Activated T-cell treated with anti-CD3 and anti-CD28 coated beads, Interleukin-2, amount 50 U/mL, for 4 hours (primary cell): ENCODE measurements around the gene DGLUCY. TPM values are rescaled to one million over a fixed set of nuclear protein-coding genes. Genes with fewer than 3 reads are reported as not detected.
A peak's percentile ranks its signal among the peaks of the same experiment; 100 is the strongest.
"Not testable (repeated sequence)": the region's sequence is repeated elsewhere in the genome, so short reads cannot be mapped to it uniquely, and the experiment has no call there.

Source experiments
- ATAC-seq, 2 donors: fragments of 200-7000 bp; cut with Tn5 transposase; one replicate each; pipeline ENCODE4 v1.10.0; 2021
- DNase-seq: peaks from one replicate; pipeline ENCODE4 v3.0.0-alpha.2; 2020
- H3K27me3 Mint-ChIP-seq: one replicate; pipeline ENCODE4 v1.8.0; 2021; ENCODE audit warnings: low read depth, mixed read lengths
- H3K36me3 Mint-ChIP-seq: one replicate; pipeline ENCODE4 v1.8.0; 2022; ENCODE audit warnings: mixed read lengths; ENCODE audit not compliant: insufficient read depth
- H3K4me1 Mint-ChIP-seq: one replicate; pipeline ENCODE4 v1.8.0; 2021; ENCODE audit warnings: low read depth, mixed read lengths
- H3K4me3 Mint-ChIP-seq: one replicate; pipeline ENCODE4 v1.8.0; 2021; ENCODE audit warnings: mild to moderate bottlenecking, moderate library complexity, mixed read lengths
- H3K9me3 Mint-ChIP-seq: one replicate; pipeline ENCODE4 v1.8.0; 2021; ENCODE audit warnings: mixed read lengths
- total RNA-seq, 3 donors: library from RNA; stranded (reverse); gene quantifications; one replicate each; pipeline ENCODE4 v1.2.1, GENCODE V29; 2021

DGLUCY gene
- total RNA-seq, 3 donors from 2014 or later = 25.1 to 29.0 (median 26.7) TPM

DNA sequence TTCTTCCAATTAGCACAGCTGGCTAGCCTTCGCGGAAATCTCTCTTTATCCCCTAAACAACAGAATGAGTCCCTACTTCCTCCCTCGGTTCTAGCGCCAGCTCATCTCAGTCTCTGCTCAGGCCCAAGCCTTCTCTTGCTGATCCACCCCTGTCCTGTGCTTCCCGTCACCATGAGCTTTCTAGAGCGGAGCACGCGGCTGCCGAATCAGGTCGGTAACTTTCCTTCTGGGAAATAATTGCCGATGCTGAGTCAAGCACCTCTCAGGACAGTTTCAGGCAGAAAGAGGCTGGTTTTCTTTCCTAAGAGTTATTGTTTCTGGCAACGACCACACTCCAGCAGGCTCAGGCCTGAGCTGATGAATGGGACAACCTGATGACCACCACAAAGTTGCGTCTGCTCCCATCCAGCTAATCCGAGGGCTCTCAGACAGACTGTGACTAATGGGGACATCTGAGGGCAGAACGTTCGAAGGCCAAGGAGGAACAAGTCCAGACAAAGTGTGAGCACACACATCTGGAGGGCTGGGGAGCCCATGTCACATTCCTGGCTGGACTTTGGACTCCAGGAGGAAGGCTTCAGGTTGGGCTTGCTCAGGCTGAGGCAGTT, 144.2 kb downstream of the DGLUCY start:
- Mint-ChIP-seq H3K4me3 (no peak overlapping the region), H3K36me3 (no peaks in the 10 kb centered on the region), H3K9me3 (no peaks in the 10 kb centered on the region), H3K27me3 (no peaks in the 10 kb centered on the region), H3K4me1 (peaks cover 55% of the 10 kb centered on the region)
- no peak for DNase-seq
- ATAC-seq = no peak

DNA sequence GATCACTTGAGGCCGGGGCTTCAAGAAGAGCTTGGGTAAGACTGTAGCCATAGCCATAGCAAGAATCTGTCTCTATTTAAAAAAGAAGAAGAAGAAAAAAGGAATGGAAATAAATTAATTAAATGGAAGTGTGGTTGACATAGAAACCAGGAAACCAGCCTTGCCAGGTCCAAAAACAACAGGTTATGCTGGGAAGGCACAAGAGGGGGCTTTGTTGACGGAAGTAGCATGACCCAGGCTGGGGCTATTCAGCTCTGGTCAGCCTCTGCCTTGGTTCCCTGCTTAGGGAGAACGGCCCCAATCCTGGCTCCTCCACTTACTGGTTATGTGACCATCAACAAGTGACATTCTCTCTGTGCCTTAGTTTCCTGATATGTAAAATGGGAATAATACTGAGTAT, 145.0 kb downstream of the DGLUCY start:
- DNase-seq (no peak), ATAC-seq (no peak)
- no peaks in the 10 kb centered on the region for H3K36me3 Mint-ChIP-seq
- H3K4me3 Mint-ChIP-seq = no peak overlapping the region
- no peaks in the 10 kb centered on the region for H3K9me3 Mint-ChIP-seq
- no peaks in the 10 kb centered on the region for H3K27me3 Mint-ChIP-seq
- H3K4me1 Mint-ChIP-seq = peaks cover 62% of the 10 kb centered on the region

DNA sequence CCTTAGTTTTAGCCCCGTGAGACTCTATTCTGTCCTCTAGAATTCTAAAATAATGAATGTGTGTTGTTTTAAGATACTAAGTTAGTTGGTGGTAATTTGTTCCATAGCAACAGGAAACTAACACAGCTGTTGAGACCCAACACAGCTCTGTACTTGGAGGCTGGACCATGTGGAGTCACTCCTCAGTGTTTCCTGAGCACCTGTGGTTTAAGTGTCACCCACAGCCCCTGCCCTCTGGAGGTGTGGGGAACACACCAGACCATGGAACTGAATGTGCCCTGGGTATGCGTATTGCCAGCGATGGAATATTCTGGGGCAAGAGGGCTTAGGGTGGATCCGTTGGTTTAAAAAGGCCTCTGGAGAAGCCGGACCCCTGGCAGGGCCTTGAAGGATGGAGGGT, 147.2 kb downstream of the DGLUCY start:
- Mint-ChIP-seq H3K9me3 (no peaks in the 10 kb centered on the region), H3K27me3 (no peaks in the 10 kb centered on the region), H3K36me3 (no peaks in the 10 kb centered on the region), H3K4me1 (peaks cover 61% of the 10 kb centered on the region), H3K4me3 (no peak overlapping the region)
- ATAC-seq = peak; percentile 51 to 66
- DNase-seq = no peak

DNA sequence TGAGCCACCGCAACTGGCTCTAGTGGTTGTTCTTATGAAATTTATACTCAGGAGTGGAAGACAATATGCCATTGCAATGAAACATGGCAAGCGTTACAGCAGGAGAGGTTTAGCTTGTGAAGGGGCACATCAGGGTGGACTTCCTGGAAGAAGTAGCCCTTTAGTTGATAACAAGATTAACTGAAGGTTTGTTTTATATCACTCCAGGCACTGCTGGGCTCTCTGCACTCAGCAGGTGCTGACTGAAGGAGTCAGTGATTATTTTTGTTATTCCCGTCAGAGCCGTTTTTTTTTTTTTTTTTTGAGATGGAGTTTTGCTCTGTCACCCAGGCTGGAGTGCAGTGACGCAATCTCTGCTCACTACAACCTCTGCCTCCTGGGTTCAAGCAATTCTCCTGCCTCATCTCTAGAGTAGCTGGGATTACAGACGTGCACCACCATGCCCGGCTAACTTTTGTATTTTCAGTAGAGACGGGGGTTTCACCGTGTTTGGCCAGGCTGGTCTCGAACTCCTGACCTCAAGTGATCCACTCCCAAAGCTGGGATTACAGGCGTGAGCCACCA, 148.2 kb downstream of the DGLUCY start:
- H3K4me1 Mint-ChIP-seq = peaks cover 58% of the 10 kb centered on the region
- ATAC-seq (no peak), DNase-seq (no peak)
- no peaks in the 10 kb centered on the region for H3K27me3 Mint-ChIP-seq
- no peaks in the 10 kb centered on the region for H3K9me3 Mint-ChIP-seq
- H3K36me3 Mint-ChIP-seq = no peaks in the 10 kb centered on the region
- H3K4me3 Mint-ChIP-seq = no peak overlapping the region

DNA sequence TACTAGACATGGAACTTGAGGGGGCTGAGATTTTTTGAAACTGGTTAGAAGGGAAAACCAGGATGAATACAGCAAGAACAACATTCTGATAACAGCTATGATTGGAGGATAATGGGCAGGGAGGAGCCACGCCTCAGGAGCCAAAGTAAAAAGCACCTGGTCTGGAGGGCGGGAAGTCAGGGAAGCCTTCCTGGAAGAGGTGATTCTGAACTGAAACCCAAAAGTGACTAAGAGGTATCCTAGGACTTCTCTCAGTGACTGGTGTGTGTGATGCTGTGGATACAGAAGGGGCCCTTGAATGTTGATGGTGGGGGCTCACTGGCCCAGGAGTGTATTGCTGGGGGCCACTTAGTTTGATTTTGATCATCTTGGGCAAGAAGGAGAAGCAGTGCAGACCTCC, 149.5 kb downstream of the DGLUCY start:
- Mint-ChIP-seq H3K4me3 (peak overlapping the region; percentile 69), H3K9me3 (no peaks in the 10 kb centered on the region), H3K27me3 (no peaks in the 10 kb centered on the region), H3K4me1 (peaks cover 53% of the 10 kb centered on the region), H3K36me3 (peaks cover 7% of the 10 kb centered on the region)
- DNase-seq (no peak), ATAC-seq (no peak)

DNA sequence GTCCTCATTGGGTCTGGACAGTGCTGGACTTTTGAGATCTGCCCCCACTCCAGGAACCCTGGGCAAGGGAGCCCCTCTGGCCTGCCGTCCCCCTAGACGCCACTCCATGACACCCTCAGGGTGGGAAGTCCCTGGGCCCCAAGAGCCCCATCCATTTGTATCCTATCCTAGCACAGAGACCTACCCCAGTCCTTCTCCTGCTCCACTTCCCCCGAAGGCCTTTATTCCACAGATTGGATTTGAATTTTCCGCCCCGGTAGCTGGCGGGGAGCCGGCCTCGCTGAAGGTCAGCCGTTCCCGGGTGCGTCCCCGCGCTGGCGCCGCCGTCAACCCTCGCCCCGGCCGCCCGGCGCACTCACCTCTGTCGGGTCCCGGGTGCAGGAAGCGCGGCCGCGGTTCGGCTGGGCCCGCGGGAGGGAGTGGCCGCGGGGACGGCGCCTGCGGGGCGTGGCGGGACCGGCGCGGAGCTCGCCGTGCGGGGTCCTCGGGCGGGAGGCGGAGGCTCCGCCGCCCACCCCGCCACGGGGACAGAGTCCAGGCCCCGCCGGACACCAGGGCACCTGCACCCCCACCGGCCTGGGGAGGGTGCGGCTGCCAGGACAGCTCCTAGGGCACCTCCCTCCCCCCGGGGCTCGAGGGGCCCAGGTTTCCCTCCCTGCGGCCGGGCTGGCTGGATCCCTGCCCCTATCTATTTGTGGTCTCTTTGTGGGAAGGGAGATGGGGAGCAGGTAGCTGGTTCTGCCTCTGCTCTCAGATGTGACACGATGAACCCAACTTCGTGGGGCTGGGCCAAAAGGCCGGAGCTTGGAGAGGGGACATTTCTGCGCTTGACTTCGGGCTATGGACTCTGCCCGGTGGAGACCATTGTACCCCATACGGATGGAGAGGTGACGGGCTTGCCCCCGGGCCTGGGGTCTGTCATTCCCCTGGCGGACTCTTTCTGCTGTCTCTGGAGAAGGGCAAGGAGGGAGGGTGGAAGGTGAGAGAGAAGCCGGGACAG, 150.6 kb downstream of the DGLUCY start:
- Mint-ChIP-seq H3K4me3 (peak overlapping the region; percentile 69), H3K27me3 (no peaks in the 10 kb centered on the region), H3K9me3 (no peaks in the 10 kb centered on the region), H3K4me1 (peaks cover 56% of the 10 kb centered on the region), H3K36me3 (peaks cover 13% of the 10 kb centered on the region)
- no peak for DNase-seq
- peak; percentile 67 to 69 for ATAC-seq

DNA sequence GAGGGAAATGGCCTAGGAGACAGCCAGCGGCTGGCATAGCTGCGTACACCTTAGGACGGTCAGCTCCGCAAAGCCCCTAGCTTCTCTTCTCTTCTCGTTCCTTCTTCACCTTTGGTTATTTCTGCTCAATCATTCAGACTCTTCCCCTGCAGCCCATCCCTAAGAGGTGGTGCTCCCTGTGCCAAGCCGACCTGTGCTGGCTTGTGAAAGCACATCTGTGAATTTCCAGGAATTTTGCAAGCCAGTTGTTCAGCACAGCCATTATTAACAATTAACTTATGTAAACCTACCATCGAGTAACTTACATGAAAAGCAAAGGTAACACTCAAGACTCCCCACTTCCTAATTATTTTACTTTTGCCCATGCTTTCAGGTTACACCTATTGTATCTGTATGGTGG, 151.5 kb downstream of the DGLUCY start:
- H3K4me1 Mint-ChIP-seq = peaks cover 53% of the 10 kb centered on the region
- H3K4me3 Mint-ChIP-seq = peak overlapping the region; percentile 62
- no peaks in the 10 kb centered on the region for H3K9me3 Mint-ChIP-seq
- ATAC-seq (no peak), DNase-seq (no peak)
- H3K27me3 Mint-ChIP-seq = no peaks in the 10 kb centered on the region
- H3K36me3 Mint-ChIP-seq = peaks cover 17% of the 10 kb centered on the region

DNA sequence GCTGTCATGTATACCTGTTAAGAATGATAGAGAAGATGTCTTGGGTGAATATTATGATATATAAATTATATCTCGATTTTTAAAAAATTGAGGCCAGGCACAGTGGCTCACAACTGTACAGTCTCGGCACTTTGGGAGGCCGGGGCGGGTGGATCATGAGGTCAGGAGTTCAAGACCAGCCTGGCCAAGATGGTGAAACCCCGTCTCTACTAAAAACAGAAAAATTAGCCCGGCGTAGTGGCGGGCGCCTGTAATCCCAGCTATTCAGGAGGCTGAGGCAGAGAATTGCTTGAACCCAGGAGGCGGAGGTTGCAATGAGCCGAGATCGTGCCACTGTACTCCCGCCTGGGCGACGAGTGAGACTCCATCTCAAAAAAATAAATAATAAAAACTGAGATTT, 152.4 kb downstream of the DGLUCY start:
- Mint-ChIP-seq H3K36me3 (peaks cover 17% of the 10 kb centered on the region), H3K4me1 (peaks cover 47% of the 10 kb centered on the region)
- not testable (repeated sequence) for H3K27me3 Mint-ChIP-seq, DNase-seq, H3K9me3 Mint-ChIP-seq, H3K4me3 Mint-ChIP-seq, ATAC-seq

DNA sequence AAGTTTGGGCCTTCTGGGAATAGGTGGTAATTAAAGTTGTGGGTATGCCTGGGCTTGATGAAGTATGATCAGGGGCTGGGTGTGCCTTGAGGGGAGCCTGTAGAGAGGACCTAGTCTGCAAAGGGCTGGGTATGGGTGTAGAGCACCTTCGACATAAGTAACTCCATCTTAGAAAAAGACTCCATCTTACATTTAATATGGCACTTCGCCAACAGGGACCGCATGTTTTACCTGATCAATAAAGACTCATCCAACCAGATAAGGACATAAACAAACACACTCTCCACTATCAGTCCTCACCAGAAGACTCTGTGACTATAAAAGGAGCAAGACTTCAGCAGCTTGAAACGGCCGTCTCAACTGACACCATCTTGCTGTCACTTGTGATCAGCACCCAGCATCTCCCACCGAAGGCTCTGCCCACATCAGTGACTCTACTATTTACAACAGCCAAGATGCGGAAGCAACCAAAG, 154.1 kb downstream of the DGLUCY start:
- no peak overlapping the region for H3K4me3 Mint-ChIP-seq
- no peak for ATAC-seq
- H3K4me1 Mint-ChIP-seq = peaks cover 43% of the 10 kb centered on the region
- H3K36me3 Mint-ChIP-seq = peaks cover 21% of the 10 kb centered on the region
- no peaks in the 10 kb centered on the region for H3K9me3 Mint-ChIP-seq
- H3K27me3 Mint-ChIP-seq = no peaks in the 10 kb centered on the region
- DNase-seq = no peak

DNA sequence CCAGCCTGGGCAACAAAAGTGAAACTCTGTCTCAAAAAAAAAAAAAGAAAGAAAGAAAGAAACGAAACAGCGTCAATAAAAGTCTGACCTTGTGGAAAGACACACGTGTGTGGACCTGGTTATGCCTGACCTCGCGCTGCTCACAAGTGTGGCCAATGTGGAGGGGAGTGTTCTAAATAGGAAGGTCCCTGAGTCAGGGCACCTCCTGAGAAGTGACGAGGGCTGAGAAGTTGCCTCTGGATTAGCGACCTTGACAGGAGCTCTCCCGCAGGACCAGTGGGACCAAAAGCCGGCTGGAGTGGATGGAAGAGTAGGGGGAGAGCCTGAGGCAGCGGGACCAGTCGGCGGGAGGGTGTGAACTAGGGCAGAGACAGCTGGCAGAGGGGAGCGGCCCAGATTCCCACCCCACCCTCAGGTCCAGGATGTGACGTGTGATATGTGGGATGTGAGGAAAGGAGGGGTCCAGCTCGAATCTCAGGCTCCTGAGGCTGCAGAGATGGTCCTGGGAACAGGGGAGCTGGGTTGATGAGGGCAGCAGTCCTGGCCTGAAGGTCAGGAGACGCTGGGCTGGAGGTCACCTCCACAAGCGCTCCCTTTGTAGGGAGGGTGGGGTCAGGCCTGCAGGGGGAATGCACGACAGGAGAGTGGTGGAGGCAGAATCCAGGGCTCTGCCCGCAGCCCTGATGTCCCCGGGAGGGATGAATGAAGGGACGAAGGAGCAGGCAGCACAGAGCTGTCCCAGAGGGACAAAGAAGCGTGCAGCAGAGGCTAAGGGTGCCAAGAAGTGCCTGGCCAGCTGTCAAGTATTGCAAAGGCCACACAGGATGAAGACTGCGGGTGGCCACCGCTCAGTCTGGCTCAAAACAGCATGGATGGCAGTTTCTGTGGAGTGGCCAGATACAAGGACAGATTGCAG, 155.5 kb downstream of the DGLUCY start:
- no peak for ATAC-seq
- Mint-ChIP-seq H3K27me3 (no peaks in the 10 kb centered on the region), H3K36me3 (peaks cover 24% of the 10 kb centered on the region), H3K4me3 (no peak overlapping the region), H3K9me3 (no peaks in the 10 kb centered on the region), H3K4me1 (peaks cover 31% of the 10 kb centered on the region)
- DNase-seq = no peak

DNA sequence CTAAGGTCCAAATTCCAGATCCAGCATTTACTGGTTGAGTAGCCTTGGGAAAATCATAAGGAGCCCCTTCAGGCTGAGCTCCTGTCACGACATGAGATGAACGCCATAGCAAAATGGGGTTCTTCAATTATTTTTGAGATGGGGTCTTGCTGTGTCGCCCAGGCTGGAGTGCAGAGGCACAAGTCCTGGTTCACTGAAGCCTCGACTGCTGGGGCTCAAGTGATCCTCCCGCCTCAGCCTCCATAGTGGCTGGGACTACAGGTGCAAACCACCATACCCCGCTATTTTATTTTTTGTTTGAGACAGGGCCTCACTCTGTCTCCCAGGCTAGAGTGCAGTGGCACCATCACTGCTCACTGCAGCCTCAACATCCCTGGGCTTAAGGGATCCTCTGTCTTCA, 156.3 kb downstream of the DGLUCY start:
- ATAC-seq (no peak), DNase-seq (no peak)
- peaks cover 25% of the 10 kb centered on the region for H3K4me1 Mint-ChIP-seq
- no peak overlapping the region for H3K4me3 Mint-ChIP-seq
- H3K9me3 Mint-ChIP-seq = no peaks in the 10 kb centered on the region
- peaks cover 31% of the 10 kb centered on the region for H3K36me3 Mint-ChIP-seq
- no peaks in the 10 kb centered on the region for H3K27me3 Mint-ChIP-seq

DNA sequence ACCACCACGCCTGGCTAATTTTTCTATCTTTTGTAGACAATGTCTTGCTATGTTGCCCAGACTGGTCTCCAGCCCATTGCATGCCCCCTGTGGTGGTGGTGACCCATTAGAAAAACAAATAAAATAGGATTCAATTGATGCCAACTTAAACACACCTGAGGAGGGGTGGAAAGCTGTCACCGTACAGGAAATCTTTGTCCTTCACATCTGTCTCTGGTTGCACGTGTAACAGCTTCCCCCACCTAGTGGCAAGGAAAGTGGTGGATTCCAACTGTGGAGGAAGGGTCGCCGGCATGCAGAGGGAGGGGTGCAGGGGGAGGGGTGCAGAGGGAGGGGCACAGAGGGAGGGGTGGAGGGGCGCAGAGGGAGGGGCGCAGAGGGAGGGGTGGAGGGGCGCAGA, 156.7 kb downstream of the DGLUCY start:
- Mint-ChIP-seq H3K27me3 (no peaks in the 10 kb centered on the region), H3K36me3 (peaks cover 32% of the 10 kb centered on the region), H3K4me1 (peaks cover 21% of the 10 kb centered on the region), H3K9me3 (no peaks in the 10 kb centered on the region), H3K4me3 (no peak overlapping the region)
- no peak for ATAC-seq
- no peak for DNase-seq

DNA sequence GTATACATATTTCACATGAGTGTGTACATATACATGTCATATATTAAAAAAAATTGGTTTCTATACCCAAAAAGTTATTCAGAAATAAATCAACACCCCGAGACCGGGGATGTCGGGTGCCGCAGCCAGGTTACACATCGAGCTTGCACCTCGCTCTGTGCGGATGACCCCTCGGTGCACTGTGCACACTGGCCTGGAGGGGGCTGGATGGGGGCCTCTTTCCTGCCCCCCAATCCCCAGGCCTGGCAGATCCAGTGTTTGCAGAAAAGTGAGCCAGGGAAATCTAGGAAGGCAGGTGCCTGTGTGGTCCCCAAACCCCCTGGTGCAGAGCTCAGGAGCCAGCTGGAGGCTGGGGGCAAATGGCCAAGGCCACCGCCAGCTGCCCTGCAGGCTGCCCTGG, 157.8 kb downstream of the DGLUCY start:
- no peak for DNase-seq
- Mint-ChIP-seq H3K4me3 (no peak overlapping the region), H3K27me3 (no peaks in the 10 kb centered on the region), H3K9me3 (no peaks in the 10 kb centered on the region), H3K36me3 (peaks cover 36% of the 10 kb centered on the region), H3K4me1 (peaks cover 16% of the 10 kb centered on the region)
- no peak for ATAC-seq
